Peyer's patch (tissue), 4 donors: ENCODE measurements around the gene SLC25A6.
"Not testable (repeated sequence)": the region's sequence is repeated elsewhere in the genome, so short reads cannot be mapped to it uniquely, and the experiment has no call there.

Experiments
- POLR2A ChIP-seq, 2 donors: fragments of 450-650 bp; IDR thresholded peaks; one replicate each; pipeline ENCODE4 v1.5.1; 2017; ENCODE audit warnings: antibody characterized with exemption in 2 of 2, mild to moderate bottlenecking in 2 of 2, moderate library complexity in 2 of 2
- TF ChIP-seq, protein P1 (sequence below), 6 experiments: fragments of 450-650 bp in 4 of 6; fragments of 200-600 bp in 2 of 6; sonication (generic) in 1 of 6; IDR thresholded peaks; one replicate each; pipeline ENCODE4 v1.5.1; 2017 to 2019; ENCODE audit warnings: antibody characterized with exemption in 6 of 6, mild to moderate bottlenecking in 3 of 6, moderate library complexity in 1 of 6

DNA sequence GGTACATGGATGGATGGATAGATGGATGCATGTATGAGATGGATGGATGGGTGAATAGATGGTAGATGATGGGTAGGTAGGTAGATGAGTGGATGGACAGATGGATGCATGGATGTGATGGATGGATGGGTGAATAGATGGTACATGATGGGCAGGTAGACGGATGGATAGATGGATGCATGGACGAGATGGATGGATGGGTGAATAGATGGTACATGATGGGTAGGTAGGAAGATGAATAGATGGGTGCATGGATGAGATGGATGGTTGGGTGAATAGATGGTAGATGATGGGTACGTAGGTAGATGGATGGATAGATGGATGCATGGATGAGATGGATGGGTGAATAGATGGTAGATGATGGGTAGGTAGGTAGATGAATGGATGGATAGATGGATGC lies 12.0 kb upstream of the SLC25A6 start:
- TF ChIP-seq, protein P1, sequence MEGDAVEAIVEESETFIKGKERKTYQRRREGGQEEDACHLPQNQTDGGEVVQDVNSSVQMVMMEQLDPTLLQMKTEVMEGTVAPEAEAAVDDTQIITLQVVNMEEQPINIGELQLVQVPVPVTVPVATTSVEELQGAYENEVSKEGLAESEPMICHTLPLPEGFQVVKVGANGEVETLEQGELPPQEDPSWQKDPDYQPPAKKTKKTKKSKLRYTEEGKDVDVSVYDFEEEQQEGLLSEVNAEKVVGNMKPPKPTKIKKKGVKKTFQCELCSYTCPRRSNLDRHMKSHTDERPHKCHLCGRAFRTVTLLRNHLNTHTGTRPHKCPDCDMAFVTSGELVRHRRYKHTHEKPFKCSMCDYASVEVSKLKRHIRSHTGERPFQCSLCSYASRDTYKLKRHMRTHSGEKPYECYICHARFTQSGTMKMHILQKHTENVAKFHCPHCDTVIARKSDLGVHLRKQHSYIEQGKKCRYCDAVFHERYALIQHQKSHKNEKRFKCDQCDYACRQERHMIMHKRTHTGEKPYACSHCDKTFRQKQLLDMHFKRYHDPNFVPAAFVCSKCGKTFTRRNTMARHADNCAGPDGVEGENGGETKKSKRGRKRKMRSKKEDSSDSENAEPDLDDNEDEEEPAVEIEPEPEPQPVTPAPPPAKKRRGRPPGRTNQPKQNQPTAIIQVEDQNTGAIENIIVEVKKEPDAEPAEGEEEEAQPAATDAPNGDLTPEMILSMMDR (IDR thresholded peaks at IDR 0.05) = not testable (repeated sequence)
- TF ChIP-seq POLR2A (IDR thresholded peaks at IDR 0.05) = not testable (repeated sequence)
